Transverse colon (tissue), 4 donors: ENCODE data around the gene DKK3.

Experiments used
- EP300 ChIP-seq: sonication (generic); formaldehyde crosslinking; IDR thresholded peaks from one replicate; pipeline ENCODE4 v1.6.1; 2017; ENCODE audit warnings: antibody characterized with exemption, low read depth
- POLR2A ChIP-seq: fragments of 450-650 bp; IDR thresholded peaks from one replicate; pipeline ENCODE4 v1.6.1; 2016; ENCODE audit warnings: antibody characterized with exemption, mild to moderate bottlenecking, moderate library complexity
- POLR2AphosphoS5 ChIP-seq, 3 donors: sonication (generic); formaldehyde crosslinking; IDR thresholded peaks; one replicate each; pipeline ENCODE4 v1.6.1; 2016; ENCODE audit warnings: antibody characterized with exemption in 3 of 3
- TF ChIP-seq, protein P1 (sequence below), 5 experiments: fragments of 200-600 bp in 3 of 5; fragments of 450-650 bp in 2 of 5; sonication (generic) in 3 of 5; IDR thresholded peaks; 1 replicate in 2 of 5; 2 replicates in 3 of 5; pipeline ENCODE4 v1.5.1; 2016 to 2017; ENCODE audit warnings: antibody characterized with exemption in 5 of 5, inconsistent platforms in 3 of 5, mild to moderate bottlenecking in 2 of 5, moderate library complexity in 1 of 5

DNA sequence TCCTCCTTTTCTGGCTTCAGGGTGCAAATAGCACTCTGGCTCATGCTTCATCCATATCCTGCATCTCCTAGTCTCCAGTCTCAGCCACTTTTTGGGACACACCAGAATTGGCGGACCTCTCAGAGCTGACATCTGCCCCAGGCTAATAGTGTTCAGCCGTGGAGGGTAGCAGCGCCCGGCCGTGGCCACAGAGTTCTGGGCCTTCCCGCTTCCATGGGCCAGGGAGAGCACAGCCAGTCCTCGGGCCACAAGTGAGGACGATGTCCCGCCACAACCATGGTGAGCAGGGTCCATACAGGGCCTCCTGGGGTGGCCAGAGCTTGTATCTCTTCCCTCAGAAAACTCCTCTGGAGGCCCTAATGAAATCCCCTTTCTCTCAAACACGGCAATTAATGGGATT, 26.0 kb downstream of the DKK3 start:
- TF ChIP-seq POLR2AphosphoS5 (IDR thresholded peaks at IDR 0.05) (no peak), POLR2A (no peak), EP300 (no peak)
- TF ChIP-seq, protein P1, sequence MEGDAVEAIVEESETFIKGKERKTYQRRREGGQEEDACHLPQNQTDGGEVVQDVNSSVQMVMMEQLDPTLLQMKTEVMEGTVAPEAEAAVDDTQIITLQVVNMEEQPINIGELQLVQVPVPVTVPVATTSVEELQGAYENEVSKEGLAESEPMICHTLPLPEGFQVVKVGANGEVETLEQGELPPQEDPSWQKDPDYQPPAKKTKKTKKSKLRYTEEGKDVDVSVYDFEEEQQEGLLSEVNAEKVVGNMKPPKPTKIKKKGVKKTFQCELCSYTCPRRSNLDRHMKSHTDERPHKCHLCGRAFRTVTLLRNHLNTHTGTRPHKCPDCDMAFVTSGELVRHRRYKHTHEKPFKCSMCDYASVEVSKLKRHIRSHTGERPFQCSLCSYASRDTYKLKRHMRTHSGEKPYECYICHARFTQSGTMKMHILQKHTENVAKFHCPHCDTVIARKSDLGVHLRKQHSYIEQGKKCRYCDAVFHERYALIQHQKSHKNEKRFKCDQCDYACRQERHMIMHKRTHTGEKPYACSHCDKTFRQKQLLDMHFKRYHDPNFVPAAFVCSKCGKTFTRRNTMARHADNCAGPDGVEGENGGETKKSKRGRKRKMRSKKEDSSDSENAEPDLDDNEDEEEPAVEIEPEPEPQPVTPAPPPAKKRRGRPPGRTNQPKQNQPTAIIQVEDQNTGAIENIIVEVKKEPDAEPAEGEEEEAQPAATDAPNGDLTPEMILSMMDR (IDR thresholded peaks at IDR 0.05): no peak
